ENCODE data around the gene AHSG.

DNA sequence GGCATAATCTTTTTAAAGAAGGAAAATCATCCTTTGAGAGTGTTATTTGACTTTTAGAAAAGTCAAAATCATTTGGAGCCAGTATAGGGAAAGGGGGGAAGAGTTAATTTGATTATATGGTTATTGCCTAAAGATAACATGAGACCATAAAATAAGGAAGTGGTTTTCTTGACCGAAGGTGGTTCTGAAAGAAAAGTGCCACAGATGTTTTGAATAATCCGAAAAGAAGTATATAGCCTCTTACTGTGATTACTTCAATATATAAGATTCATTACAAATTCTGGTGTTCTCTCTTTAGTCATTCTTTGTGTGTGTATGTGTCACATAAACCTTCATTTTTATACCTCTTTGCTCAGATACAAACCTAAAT, 41.2 kb upstream of the AHSG start:
- TF ChIP-seq L3MBTL2 (conservative IDR thresholded peaks at IDR 0.05) = no peak
- TF ChIP-seq SUZ12 (IDR thresholded peaks at IDR 0.05) = no peak
- no peak for TF ChIP-seq SP1 (IDR thresholded peaks at IDR 0.05)

Measured in HEK293T (cell line).